HG03139 (cell line): ENCODE measurements around the gene DNM2.
"Not testable (repeated sequence)": the region's sequence is repeated elsewhere in the genome, so short reads cannot be mapped to it uniquely, and the experiment has no call there.

Experiments used
- ATAC-seq: cut with Tn5 transposase; IDR thresholded peaks from one replicate; pipeline ENCODE4 v1.9.1; 2021; ENCODE audit not compliant: unreplicated experiment

Gene DNM2

DNA sequence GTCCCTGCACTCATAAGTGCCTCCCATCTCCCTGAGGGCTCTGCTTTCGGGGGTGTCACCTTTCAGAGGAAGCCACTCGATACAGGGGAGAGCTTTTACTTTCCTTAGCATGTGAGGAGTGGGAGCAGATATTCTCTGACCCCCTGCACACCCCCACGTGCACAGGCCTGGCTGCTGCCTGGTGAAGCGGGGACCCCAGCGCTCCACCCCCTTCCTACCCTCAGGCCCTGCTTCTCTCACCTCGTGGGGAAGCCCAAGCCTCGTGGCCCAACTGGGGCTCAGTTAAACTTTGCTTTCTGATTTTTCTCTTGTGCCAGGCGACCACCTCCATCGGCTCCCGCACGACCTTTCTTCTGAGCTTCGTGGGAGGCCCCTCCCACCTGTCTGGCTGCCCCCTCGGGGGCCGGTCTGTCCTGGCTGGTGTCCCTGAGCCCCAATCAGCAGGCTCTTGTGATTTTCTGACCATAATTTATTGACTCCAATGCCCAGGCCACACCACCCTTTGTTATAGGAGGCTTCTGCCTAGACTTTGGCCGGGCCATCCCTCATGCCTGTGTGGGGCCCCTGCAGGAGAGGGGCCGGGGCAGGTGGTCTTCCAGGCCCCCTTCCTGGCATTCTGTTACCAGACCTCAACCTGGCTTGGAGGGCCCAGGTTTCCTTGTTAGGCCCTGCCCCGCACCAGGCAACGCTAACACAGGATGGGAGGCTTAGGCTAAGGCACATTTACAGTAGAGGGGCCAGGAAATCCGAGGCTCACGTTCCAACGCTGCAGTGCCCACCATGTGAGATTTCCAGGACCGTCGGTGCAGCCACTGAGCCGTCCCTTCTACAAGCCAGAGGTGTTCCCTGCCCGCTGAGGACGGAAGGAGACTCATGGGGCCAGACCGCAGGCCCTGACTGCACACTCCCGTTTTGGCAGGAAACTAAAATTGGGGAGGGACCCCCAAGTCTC is 114.4 kb downstream of the DNM2 start:
- ATAC-seq: no peak

DNA sequence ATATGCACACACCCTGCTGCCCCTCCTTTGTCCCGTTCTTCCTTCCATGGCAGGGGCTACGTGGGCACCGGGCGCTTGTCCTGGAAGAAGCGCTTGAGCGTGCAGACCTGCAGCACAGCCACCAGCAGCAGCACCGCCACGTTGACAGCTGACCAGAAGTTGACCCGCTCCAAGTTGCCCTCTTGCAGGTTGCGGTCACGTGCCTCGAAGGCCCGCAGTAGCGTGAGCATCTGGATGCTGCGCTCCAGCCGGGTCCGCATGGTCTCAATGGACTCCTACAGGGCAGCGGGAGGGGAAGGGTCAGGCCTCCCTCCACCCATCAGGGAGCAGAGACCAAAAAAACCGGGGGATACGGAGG is 115.0 kb downstream of the DNM2 start:
- no peak for ATAC-seq

DNA sequence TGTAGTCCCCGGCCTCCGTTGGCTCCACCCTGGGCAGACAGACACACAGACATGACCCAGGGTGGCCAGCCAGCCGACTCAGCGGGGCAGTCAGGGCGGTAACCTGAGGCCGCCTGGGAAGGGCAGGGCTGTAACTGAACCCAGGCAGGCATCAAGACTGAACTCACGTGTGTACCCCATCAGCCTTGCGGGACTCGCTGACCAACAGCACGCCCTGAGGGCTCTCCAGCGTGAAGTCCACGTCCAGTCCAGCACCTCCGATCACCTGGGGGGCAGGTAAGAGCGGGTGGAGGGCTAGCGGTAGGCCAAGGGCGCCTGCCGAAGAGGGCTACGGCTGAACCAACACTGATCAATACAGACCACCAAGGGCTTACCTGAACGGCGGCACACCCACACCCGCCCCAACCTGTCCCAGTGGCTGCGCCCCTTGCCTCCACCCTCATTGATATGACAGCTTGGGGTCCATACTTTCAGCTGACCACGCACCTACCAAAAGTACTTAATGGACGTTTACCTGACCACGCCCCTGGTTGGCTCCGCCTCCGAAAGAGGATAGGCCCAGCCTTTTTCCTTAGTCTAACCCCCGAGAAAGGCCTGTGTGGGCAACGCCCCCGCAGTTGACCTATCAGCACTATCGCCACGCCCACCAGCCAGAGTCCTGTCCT is 117.3 kb downstream of the DNM2 start:
- no peak for ATAC-seq

DNA sequence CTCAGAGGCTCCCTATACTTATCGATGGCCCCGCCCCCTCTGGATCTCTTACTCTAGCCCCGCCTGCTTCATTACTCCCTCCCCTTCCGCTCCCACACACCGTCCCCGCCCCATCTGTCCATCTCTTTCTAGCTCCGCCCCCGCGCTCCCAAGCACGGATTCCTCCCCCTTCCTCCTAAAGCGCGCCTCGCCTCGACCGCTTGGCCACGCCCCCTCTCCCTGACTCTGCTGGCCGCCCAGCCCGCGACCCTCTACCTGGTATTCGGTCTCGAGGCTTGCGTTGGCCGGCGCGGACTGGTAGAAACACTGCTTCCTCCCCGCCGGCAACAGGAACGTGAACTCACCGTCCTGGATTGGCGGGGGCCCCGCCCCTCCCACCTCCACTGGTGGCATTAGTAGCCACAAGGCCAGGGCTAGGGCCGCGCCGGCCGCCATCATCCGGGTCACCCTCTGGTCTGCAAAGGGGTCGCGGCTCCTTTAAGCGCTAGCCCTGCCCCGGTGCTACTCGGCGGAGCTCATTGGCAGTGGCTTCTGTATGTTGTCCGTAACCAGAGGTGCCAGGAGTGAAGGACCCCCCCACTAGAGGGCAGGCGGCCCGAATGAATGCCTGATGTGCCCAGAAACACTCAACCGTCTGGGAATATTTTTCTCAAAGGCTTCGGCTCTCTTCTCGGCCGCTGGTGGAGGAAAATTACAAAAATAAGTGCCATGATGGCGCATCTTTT is 118.0 kb downstream of the DNM2 start, which contains the start of gene TMED1:
Gene TMED1, minus strand, starts transcription at position 459 of the 725 bp plus-strand sequence. Its CDS starts 21 bp downstream, at position 438.
- peak; percentile 77 for ATAC-seq

DNA sequence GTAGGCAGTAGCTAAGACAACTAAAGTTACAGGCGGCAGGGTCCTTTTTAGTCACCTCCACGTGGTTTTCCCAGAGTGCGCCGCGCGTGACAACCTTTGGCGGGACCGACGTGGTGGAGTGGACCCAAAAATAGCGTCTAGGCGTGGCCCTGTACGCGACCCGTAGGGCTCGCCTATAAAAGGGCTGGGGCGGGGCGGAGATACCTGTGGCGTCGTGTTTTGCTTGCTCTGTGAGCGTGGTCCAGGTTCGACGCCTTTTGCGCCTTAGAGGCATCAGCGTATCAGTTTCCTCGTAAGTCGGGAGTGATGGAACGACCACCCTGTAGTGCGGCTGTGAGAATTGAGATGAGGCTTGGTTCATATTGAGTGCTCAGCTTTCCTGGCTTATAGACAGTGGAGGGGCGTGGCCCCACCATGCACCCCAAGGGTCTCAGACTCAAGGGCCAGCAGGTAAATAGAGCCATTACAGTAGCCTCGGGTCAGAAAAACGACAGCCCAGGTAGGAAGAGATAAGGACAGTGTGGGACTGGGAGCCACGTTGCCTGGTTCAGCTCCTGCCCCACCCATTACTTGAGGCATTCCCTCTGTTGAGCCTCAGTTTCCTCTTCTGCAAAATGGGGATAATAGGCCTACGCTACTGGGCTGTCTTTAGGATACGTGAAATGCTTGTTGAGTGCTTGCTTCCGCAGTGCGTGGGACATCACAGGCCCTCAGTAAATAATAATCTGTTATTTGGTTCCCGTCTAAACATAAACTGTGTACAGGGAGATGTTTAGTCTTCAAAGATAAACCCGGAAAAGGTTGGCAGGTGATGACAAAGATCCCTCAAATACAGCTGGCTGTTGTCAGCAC is 118.8 kb downstream of the DNM2 start:
- ATAC-seq: no peak

DNA sequence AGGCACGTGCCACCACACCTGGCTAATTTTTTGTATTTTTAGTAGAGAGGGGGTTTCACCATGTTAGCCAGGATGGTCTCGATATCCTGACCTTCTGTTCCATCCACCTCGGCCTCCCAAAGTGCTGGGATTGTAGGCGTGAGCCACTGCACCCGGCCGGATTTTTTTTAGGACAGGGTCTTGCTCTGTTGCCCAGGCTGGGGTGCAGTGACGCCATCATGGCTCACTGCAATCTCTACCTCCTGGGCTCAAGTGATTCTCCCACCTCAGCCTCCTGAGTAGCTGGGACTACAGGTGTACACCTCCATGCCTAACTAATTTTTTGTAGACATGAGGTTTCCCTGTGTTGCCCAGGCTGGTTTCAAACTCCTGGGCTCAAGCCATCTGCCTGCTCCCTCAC is 119.8 kb downstream of the DNM2 start:
- not testable (repeated sequence) for ATAC-seq

DNA sequence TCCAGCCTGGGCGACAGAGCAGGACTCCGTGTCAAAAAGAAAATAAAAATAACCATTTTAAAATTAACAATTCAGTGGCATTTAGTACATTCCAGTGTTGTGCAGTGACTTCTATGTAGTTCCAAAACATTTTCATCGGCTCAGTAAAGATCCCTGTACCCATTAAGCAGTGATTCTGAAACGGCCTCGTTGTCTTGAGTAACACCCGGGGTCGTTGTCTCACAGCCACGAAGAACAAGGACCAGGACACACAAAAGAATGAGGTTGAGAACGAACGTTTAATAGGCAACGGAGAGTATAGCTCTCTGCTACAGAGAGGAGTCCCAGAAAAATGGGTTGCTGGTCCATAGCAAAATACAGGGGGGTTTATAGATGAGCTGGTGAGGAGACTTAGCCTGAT is 120.5 kb downstream of the DNM2 start:
- no peak for ATAC-seq

DNA sequence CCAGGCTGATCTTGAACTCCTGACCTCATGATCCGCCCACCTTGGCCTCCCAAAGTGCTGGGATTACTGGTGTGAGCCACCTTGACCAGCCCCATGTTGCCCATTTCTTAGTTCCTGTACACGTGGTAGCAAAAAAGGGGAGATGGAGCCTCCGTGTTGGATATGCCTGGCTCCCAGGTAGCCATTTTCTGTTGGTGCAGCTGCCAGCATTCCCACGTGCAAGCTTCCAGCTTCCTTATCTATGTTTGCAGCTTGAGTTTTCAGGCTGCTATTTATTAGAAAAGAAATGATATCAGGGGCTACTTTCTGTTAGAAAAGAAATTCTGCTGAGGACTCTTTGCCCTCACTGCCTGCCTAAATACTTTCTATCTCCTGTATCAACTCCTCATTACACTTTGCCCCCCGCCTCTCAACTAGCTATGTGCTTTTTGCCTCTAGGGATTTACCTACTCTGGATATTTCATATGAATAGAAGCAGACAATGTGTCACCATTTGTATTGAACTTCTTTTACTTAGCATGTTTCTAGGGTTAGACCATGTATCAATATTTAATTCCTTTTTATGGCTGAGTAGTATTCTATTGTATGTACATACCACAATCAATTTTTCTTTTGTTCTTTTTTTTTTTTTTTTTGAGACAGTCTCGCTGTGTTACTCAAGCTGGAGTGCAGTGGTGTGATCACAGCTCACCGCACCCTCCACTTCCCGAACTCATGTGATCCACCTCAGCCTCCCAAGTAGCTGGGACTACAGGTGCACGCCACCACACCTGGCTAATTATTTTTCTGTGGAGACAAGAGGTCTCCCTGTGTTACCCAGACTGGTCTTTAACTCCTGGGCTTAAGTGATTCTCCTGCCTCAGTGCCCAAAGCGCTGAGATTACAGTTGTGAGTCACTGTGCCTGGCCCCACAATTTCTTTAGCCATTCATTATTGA is 121.5 kb downstream of the DNM2 start:
- no peak for ATAC-seq

DNA sequence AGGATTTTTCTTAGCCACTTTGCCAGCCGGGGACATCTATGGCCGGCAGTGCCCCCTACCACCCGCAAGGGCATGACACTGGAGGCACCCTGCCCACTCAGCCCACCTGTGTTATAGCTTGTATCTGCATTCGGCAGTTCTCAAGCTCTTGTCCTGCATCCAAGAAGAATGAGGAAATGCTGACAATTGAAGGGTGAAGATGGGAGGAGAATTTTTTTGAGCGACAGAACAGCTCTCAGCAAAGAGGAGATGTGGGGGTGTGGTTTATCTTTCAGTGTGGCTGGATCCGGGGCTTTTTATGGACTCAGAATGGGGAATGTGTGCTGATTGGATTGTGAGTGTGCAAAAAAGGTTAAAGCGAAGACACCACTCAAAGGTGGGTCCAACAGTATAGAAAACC is 124.9 kb downstream of the DNM2 start:
- no peak for ATAC-seq

DNA sequence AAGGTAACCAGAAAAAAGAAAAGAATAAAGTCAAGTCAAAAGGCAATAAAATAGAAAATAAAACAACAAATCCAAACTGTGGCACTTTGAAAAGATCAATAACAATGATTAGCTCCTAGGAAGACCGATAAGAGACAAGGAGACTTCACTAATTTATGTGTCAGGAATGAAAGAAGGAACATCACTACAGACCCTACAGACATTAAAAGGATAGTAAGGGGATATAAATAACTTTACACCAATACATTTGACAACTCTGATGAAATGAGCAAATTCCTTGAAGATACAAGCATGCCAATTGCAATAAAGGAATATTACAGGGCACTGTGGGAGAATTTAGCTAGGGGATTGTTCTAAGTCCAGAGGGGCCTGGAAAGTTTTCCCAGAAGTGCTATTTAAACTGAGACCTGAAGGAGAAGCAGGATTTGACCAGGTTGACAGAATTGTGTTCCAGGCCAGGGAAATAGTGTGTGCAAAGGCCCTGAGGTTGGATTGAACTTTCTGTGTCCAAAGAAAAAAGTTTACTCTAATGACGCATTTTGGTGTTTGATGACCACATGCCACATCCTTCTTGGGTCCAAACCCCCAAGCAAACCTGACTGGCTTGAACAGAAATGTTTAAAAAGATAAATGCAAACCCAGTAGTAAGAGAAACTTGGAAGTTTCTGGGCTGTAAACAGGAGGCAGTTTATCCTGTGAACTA is 128.8 kb downstream of the DNM2 start:
- ATAC-seq: no peak

DNA sequence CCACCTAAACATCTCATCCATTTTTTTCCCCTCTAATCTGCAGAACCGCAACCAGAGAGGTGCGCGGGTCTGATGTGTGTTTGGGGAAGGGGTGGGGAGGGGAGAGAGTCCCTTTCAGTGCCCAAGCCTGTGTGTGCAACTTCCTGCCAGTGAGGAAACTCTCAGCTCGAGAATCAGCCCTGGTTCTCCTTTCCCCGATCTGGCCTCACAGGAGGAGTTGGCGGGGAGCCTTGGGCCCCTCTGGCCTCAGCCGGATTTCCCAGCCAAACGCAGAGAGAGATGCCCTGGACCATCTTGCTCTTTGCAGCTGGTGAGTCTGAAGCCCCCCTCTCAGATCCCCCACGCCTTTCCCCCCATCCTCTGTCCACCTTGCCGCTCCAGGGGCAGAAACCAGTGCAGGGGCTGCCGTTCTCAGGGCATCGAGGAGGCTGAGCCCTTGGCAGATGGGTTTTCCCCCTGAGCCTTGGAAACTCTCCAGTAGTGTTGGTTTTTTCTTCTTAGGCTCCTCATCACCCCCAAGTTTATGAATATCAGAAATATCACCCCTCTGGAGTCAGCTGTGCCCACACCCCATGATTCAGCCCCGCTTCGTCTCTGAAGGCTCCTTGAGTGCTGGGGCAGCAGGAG is 130.5 kb downstream of the DNM2 start, which contains the start of gene C19orf38:
Gene C19orf38, plus strand, starts transcription at position 186 of the 627 bp plus-strand sequence. Its CDS starts 94 bp downstream, at position 280.
- no peak for ATAC-seq

DNA sequence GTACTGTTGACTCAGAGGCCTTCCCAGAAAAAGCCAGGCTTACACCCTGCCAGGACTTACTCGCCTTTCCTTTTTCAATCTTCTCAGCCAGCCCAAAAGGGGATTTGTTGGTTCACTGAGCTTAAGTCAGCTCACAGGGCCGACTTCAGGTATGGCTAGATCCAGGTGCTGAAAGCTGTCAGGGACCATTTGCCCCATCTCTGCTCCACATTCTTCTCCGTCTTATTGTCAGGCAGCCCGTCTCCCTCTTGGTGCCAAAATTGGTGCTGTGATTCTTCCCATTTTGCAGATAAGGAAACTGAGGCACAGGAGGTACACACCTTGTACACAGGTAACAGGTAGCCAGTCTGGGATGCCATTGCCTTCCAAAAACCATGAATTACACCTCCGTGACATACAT is 132.8 kb downstream of the DNM2 start:
- ATAC-seq: no peak

DNA sequence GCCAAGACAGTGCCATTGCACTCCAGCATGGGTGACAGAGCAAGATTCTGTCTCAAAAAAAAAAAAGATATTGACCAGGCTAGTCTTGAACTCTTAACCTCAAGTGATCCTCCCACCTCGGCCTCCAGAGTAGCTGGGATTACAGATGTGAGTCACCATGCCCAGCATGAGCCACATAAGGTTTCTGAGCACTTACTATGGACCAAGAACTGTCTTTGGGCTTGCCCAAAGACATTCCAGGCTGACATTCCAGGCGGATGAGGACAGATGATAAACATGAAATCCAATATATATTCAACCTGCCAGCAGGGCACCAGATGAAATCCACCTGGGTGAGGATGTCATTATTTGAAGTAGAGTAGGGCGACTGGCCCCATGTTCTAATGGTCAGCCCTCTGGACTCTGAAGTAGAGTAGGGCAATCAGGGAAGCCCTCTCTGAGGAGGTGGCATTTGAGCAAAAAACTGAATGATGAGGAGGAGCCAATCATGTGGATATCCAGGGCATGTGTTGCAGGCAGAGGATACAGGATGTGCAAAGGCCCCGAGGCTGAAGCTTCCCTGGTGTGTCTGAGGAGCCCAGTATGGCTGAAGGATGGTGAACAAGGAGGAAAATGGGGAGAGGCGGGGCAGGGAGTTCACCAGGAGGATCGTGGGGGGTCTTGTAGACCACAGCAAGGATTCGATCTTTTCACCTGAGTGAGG is 134.4 kb downstream of the DNM2 start:
- ATAC-seq: no peak

DNA sequence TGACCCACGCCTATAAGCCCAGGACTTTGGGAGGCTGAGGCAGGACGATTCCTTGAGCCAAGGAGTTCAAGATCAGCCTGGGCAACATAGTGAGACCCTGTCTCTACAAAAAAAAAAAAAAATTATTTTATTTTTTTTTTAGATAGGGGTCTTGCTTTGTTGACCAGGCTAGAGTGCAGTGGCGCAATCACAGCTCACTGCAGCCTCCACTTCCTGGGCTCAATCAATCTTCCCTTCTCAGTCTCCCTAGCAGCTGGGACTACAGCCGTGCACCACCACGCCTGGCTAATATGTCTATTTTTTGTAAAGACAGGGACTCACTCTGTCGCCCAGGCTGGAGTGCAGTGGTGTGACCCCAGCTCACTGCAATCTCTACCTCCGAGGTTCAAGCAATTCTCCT is 135.1 kb downstream of the DNM2 start:
- no peak for ATAC-seq

DNA sequence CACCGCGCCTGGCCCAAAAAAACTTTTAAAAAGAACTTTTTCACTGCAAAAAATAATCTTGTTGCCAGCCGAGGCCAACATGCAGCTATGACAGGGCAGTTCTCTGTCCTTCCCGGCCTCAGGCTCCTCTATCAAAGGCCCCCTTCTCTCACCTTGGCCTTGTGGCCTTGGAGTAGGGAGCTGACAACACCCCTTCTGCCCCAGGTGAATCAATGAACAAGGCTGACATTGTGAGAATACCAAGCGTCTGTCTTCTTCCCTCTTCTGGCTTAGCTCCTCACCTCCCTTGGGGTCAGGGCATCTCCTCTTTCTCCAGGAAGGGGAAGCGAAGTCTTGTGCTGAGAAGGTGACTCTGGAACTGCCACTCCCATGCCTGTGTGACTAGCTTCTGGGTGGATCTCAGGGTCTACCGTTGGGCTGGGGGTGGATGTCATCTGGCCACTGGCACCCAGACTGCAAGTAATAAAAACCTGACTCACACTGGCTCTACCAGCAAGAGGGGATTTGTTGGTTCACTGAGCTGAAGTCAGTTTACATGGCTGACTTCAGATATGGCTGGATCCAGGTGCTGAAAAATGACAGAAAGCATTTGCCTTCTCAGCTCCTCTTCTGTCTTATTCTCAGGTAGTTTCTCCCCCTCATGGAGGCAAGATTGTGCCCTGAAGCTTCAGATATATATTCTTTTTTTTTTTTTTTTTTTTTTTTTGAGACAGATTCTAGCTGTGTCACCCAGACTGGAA is 136.6 kb downstream of the DNM2 start:
- no peak for ATAC-seq

DNA sequence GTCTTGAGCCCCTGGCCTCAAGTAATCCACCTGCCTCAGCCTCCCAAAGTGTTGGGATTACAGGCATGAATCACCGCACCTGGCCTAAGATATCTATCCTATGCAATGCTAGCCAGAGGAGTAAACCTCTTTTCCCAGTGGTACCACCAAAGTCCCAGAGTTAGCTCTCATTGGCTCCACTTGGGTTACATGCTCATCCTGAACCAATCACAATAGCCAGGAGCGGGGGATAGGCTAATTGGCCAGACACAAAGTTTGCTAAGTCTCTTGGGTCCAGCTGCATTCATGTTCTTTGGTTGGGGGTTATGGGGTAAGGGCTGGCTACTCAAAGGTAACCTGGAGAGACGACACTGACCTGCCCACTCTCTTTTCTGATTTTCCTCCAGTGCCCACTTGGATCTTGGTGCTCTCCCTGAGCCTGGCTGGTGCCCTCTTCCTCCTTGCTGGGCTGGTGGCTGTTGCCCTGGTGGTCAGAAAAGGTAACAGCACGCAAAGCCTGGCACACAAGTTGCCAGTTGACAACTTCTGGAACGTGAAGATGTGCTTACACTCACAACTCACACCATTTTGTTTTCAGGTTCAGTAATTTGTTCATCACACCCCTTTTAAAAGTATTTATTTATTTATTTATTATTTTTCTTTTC is 138.1 kb downstream of the DNM2 start:
- no peak for ATAC-seq

DNA sequence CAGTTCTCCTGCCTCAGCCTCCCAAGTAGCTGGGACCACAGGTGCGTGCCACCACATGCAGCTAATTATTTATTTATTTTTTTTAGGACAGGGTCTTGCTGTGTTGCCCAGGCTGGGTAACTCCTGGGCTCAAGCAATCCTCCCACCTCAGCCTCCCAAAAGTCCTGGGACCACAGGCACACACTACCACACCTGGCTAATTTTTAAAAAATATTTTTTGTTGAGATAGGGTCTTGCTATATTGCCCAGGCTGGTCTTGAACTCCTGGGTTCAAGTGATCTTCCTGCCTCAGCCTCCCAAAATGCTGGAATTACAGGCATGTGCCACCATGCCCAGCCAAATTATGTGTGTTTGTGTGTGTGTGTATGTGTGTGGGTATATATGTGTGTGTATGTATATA is 139.0 kb downstream of the DNM2 start:
- not testable (repeated sequence) for ATAC-seq
